GM13977 (cell line): Measurements from ENCODE around the gene CD8B.

ENCODE experiments used
- DNase-seq: peaks from one replicate; pipeline ENCODE4 v3.0.0; 2012; ENCODE audit warnings: low spot score
- CTCF ChIP-seq: IDR thresholded peaks from 2 replicates; pipeline ENCODE4 v1.5.1; 2012; ENCODE audit warnings: mild to moderate bottlenecking, control low read depth; ENCODE audit not compliant: insufficient read depth; ENCODE audit errors: extremely low read depth, missing control alignments
- in situ Hi-C: fragments of 300-500 bp; cut with MboI; formaldehyde crosslinking; loops from one replicate; pipeline ENCODE4 v1.12.0; 2022; ENCODE audit warnings: low sequenced_read_pairs, low pct_unique_long_range_greater_than_20kb, mixed read lengths, inconsistent platforms; ENCODE audit not compliant: unreplicated experiment

CD8B gene

GRCh38 chr2:86825693-86826381, 35.8 kb downstream of the CD8B start:
- no peak for DNase-seq
- in situ Hi-C loops = no loop called here
- TF ChIP-seq CTCF = no peak

- DNase-seq = no peak
- no peak for TF ChIP-seq CTCF
- in situ Hi-C loops = no loop called here
Observed at GRCh38 chr2:86825036-86825692, 36.5 kb downstream of the CD8B start.

- no peak for TF ChIP-seq CTCF
- in situ Hi-C loops = no loop called here
- no peak for DNase-seq
Observed at GRCh38 chr2:86822668-86823345, 38.9 kb downstream of the CD8B start.

- in situ Hi-C loops = no loop called here
- DNase-seq = no peak
- TF ChIP-seq CTCF = no peak
Observed at GRCh38 chr2:86821842-86822241, 39.8 kb downstream of the CD8B start.

- no peak for TF ChIP-seq CTCF
- in situ Hi-C loops = no loop called here
- DNase-seq = no peak
Observed at GRCh38 chr2:86821306-86821705, 40.4 kb downstream of the CD8B start.

GRCh38 chr2:86818957-86819356, 42.7 kb downstream of the CD8B start:
- in situ Hi-C loops = no loop called here
- DNase-seq = no peak

More at GRCh38 chr2:86818957-86819356, 42.7 kb downstream of the CD8B start:
- TF ChIP-seq CTCF = no peak
